Stimulated activated CD8-positive, alpha-beta memory T cell treated with anti-CD3 and anti-CD28 coated beads, Interleukin-15, amount 100 ng/mL, for 24 hours (primary cell): ENCODE results near the gene MICU1.
"Not testable (repeated sequence)": the region's sequence is repeated elsewhere in the genome, so short reads cannot be mapped to it uniquely, and the experiment has no call there.

Experiments
- DNase-seq: peaks from one replicate; pipeline ENCODE4 v3.0.0-alpha.2; 2020; ENCODE audit warnings: low read depth

The MICU1 gene

DNA sequence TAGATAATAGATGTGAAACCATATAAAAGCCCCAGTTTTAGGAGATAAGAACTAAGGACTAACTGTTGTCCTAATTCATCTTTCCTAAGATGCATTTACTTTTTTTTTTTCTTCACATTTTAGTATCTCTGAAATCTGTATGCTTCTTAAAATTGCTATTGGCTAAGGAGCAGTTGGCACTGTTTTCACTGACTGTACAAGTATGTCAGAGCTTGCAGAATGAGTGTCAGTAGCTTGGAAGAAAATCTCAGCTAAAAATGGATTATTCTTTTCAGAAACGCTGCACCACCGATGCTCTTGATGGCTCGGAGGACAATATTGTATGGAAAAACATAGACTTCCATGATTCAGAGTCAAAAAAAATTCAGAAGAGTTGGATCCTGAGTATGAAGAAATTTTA is 180.0 kb downstream of the MICU1 start:
- no peak for DNase-seq

DNA sequence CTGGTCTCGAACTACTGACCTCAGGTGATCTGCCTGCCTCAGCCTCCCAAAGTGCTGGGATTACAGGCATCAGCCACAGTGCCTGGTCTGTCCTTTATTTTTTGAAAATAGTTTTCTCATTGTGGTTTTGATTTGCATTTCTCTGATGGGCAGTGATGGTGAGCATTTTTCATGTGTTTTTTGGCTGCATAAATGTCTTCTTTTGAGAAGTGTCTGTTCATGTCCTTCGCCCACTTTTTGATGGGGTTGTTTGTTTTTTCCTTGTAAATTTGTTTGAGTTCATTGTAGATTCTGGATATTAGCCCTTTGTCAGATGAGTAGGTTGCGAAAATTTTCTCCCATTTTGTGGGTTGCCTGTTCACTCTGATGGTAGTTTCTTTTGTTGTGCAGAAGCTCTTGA is 182.9 kb downstream of the MICU1 start:
- not testable (repeated sequence) for DNase-seq

DNA sequence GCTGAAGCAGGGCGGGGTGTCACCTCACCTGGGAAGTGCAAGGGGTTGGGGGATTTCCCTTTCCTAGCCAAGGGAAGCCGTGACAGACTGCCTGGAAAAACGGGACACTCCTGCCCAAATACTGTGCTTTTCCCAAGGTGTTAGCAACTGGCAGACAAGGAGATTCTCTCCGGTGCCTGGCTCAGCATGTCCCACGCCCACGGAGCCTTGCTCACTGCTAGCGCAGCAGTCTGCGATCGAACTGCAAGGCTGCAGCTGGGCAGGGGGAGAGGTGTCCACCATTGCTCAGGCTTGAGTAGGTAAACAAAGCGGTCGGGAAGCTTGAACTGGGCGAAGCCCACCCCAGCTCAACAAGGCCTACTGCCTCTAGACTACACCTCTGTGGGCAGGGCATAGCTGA is 190.3 kb downstream of the MICU1 start:
- no peak for DNase-seq

DNA sequence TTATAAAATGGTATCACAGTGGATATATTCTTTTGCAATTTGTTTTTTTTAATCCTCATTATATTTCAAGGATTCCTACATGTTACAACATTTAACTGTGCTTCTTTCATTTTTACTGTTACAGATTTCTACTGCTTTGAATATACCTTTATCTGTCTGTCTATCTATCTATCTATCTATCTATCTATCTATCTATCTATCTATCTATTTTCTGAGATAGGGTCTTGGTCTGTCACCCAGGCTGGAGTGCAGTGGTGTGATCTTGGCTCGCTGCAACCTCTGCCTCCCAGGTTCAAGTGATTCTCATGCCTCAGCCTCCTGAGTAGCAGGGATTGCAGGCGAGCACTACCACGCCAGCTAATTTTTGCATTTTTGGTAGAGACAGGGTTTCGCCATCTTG is 194.9 kb downstream of the MICU1 start:
- DNase-seq = not testable (repeated sequence)

DNA sequence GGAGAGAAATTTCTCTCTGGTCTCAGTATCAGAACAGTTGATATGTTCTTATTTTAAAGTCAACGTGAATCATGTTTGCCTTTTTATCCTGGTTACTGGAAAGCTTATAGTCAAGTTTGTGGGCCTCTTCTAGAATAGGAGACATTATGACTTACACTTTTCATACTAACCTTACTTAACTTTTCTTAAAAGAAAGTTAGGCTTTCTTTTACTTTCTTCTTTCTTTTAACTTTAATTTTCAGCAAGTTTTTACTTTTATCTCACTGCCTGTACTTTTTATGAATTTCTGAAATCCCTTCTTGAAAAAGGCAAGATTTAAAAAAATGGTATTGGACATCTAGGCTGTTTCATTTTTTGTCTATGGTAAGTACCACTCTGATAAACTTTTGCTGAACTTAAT is 195.9 kb downstream of the MICU1 start:
- DNase-seq = no peak

DNA sequence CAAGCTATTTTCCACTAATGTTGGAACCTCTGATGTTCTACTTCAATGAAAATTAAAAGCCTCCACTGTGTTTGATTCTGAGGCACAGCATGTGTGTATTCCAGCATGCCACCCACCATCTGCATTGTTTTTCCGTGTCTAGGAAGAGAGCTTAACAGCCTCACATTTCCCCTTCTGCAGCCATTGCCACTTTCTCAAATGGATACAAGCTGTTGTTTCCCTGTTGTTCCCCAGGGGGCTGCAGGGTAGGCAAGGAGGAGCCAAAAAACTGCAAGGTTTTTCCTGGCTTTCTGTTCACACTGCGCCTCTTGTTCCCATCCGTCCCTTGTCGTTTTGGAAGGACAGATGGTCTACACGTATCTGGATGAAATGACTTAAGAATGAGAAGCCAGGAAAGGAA is 198.9 kb downstream of the MICU1 start:
- DNase-seq = no peak

DNA sequence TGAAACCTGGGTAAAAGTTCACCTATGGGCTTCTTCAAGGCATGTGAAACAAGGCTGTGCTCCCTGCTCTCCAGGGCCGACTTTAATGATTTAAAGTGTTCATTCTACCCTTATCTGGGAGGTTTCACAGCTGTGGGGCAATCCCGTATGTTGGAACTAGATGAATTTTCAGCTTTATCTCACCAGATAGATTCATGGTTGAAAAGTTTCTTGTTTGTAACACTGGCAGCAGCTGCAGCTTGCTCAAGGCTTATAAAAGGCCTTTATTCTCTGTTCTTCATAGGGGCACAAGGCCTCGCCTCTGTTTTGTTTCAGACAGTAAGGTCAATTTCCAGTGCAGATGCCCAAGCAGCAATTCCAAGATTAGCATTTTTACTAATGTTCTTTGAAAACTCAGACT is 200.7 kb downstream of the MICU1 start:
- no peak for DNase-seq

DNA sequence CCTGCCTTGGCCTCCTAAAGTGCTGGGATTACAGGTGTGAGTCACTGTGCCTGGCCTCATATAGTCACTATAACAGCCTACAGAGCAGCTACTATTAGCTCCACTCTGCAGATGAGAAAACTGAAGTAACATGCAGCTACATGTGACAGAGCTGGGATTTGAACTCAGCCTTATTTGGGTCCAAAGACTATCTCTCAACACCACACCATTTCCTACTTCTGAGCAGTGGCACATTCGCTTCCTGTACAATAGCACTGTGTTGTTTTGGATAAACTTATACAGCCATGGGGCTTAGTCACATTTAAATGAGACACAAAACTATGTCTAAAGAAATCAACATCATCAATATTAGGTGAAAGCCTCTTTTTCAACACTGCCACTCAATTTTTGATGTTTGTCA is 201.3 kb downstream of the MICU1 start:
- DNase-seq = no peak

DNA sequence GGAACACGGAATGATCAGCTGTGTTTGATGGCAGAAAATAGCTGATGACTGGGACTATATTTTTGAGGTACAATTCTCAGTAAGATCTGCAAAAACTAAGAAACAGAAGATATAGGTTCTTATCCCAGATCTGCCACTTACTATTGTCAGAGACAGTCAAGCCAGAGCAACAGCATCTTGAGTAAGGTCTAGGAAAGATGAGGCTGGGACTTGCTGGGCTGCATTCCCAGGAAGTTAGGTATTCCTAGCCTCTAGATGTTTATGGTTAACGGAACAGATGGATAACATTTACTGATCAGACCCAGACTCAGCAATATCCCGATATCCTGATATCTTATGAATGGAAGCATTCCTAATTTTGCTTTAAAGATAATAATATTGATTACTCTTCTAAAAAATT is 202.5 kb downstream of the MICU1 start:
- no peak for DNase-seq

DNA sequence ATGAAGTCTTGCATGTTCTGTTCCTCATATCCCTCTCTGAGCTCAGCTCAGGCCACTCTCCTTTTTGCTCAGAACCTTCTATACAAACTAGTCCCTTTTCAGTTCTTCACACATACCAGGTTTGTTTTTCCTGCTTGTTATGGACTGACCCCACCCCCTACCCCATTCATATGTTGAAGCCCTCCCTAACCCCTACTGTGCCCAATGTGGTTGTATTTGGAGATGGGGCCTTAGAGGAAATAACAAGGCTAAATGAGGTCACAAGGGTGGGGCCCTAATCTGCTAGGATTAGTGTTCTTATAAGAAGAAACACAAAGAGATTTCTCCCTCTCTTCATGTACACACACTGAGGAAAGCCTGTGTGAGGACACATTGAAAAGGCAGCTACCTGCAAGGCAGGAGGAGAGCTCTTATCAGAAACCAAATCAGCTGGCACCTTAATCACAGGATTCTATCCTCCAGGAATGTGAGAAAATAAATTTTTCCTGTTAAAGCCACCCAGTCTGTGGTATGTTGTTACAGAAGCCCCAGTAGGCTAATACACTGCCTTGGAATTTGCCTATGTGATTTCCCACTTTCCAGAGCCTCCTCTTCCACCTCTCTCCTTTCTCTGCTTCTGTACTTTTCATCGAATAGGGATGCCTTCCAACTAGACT is 203.9 kb downstream of the MICU1 start:
- DNase-seq = no peak

DNA sequence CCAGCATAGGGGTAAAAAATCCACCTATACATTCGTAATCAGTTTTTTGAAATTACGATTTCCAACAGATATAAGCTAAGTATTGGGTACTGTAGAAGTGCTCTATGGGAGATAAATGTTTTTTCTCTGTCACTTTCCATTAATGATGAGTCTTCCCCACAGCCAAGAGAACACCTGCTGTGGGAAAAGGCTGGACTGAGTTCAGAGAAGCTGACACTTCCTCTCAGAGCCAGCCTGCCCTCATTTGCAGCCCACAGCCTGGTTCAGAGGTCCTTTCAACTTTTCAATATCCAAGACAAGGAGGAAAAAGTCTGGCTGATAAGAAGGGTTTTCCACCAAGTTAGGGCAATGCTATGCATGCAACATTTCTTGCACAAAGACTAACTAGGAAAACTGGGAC is 206.6 kb downstream of the MICU1 start:
- no peak for DNase-seq

DNA sequence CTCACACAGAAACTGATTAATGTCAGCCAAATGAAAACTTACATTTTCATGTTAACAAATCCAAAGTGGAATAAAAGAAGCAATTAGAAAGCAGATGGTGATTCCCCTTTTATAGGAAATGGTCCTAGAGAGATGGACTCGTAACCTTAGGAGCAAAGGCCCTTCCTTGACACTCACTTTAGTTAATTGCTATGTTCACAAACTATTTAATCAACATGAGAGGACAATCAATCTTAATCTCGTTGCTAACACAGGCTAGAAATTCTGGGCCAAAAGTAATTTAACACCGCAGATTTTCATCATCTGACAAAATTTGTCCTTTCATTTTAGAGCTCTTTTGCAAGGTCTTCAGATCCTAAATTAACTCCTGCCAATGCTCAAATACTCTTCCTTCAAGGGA is 207.2 kb downstream of the MICU1 start:
- no peak for DNase-seq

DNA sequence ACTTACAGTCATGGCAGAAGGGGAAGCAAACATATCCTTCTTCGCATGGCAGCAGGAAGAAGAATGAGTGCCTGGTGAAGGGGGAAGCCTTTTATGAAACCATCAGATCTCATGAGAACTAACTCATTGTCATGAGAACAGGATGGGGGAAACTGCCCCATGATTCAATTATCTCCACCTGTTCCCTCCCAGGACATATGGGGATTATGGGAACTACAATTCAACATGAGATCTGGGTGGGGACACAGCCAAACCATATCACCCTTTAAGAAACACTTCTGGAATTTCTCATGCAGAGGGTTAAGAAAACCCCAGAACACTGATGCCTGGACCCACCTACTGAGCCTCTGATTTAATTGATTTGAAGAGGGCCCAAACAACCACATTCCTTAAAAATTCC is 207.9 kb downstream of the MICU1 start:
- DNase-seq = no peak

DNA sequence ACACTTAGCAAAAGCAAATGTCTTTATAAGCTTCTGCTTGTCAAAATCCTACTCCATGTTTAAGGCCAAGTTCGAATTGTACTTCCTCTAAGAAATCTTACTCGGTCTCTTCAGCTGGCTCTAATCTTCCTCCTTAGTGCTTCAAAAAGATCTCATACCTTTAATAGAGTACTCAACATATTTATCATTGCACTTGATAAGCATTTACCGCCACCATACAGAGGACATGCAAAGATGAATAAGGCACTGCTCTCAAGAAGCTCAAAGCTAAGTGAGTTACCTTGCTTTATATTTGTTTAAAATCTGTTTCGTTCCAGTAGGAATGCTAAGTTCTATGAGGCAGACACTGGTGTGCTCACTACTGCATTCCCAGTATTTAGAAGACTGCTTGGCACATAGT is 209.2 kb downstream of the MICU1 start:
- no peak for DNase-seq

DNA sequence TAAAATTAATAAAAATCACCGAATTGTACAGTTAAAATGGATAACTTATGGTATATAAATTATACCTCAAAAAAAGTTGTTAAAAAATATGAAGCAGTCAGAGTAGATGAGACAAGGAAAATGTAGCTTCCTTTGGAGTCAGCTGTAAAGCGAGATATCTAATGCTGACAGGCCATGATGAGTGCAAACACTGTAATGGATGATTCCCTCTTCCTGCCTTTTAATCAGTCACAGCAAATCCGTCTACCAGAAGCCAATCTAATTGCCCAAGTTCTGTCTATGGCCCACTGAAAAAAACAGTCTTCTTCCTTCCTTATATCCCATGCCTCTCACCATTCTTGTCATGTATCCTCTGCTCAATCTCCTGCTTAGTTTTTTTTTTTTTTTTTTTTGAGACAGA is 211.2 kb downstream of the MICU1 start:
- no peak for DNase-seq

DNA sequence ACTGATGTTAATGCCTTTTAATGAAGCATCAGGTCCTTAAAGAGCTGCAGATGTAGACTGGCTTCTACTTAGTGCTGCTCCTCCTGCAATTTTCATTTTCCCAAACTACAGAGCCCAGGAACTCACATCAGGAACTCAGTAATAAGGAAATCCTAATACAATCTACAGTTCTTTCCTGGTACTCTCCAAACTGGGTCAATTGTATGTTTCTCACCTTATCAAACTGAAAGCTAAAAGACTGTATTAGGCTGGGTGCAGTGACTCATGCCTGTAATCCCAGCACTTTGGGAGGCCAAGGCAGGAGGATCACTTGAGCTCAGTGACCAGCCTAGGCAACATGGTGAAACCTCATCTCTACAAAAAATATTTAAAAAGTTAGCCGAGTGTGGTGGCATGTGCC is 216.7 kb downstream of the MICU1 start:
- no peak for DNase-seq

DNA sequence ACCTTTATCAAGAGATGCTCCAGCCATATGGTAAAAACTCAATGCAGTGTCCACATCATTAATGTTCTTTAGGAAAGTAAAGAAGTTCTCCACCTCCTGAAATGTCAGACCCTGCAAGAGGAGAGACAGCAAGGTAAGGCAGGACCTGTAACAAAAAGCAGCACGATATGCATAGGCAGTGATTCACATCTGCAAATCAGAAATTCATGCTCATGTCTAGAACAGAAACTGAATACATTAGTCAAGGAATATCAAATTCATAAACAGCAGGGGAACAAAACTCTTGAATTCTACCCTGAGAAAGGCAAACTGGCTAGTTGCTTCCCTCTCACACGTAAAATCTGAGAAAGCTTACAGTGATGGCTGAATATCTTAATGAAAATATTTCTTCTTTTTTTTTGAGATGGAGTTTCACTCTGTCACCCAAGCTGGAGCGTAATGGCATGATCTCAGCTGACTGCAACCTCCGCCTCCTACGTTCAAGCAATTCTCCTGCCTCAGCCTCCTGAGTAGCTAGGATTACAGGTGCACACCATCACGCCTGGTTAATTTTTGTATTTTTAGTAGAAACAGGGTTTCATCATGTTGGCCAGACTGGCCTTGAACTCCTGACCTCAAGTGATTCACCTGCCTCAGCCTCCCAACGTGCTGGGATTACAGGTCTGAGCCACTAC is 217.8 kb downstream of the MICU1 start:
- DNase-seq = no peak

DNA sequence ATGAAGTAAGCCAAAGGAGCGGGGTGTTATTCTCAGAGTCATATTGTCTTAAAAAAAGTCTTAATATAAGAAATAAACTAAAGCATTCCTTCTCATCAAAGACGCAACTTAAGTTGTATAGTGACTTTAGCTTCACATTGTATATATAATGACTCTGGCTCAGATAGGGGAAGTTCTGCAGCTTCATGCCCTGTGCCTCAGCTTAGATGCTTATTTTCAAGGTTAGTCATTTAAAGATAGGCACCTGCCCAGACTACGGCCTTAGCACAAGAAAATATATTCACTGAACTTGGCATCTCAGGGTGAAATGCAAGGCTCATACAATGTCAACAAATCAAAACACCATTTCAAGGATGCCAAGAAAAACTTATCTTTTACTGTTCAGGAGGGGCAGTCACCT is 218.4 kb downstream of the MICU1 start:
- DNase-seq = no peak

DNA sequence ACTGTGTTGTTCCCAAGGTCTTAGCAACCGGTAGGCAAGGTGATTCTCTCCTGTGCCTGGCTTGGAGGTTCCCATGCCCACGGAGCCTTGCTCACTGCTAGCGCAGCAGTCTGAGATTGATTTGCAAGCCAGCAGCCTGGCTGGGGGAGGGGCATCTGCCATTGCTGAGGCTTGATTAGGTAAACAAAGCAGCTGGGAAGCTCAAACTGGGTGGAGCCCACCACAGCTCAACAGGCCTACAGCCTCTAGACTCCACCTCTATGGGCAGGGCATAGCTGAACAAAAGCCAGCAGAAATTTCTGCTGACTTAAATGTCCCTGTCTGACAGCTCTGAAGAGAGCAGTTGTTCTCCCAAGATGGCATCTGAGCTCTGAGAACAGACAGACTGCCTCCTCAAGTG is 230.3 kb downstream of the MICU1 start:
- DNase-seq = not testable (repeated sequence)

DNA sequence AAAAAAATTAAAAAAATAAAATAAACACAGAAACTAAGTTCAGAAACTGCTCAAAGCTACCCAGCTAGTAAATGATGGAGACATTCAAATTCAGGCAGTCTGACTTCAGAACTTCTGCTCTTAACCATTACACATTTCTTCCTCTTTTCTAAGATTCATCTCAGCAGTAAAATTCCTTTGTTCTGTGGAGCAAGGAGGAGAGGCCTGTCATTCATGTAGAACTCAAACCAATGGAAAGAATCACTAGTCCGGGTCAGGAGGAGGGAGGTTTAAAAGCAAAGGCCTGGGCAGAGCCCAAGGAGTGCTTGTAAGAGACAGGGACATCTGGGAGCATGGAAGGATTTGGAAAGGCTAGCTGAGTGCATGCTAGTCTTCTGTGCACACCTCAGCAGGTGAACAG is 233.3 kb downstream of the MICU1 start:
- DNase-seq = no peak

DNA sequence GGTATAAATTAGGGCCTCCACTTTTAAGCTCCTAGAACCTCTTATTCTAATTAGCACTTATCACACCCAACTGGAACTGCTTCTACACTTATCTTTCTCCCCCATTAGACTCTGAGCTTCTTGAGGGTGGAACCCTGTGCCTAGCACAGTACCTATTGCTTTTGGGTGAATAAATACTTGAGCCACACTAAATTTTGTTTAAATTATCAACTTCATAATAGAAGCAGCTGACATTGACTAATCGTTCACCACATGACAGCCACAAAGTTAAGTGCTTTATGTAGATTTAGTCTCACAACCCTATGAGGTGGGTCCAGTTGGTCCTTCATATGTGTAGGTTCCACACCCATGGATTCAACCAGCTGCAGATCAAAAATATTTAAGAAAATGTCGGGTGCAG is 235.1 kb downstream of the MICU1 start:
- DNase-seq = no peak

DNA sequence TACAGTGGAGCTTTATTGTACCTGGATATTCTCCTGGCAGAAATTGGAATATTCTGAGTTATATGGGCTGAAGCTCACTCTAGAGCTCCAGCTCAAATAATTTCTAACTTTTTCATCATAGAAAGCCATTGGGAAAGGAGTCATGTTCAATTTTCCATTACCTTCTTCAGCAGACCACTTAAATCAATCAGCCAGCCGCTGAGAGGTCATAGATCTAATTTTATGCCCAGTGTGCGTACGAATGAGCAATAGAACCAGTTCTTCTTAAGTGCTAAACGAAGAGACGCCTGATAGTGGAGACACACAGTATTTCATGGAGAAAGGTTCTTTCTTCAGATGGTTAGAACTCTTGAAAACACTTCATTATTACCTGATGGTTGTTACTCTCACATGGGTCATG is 236.2 kb downstream of the MICU1 start:
- no peak for DNase-seq

DNA sequence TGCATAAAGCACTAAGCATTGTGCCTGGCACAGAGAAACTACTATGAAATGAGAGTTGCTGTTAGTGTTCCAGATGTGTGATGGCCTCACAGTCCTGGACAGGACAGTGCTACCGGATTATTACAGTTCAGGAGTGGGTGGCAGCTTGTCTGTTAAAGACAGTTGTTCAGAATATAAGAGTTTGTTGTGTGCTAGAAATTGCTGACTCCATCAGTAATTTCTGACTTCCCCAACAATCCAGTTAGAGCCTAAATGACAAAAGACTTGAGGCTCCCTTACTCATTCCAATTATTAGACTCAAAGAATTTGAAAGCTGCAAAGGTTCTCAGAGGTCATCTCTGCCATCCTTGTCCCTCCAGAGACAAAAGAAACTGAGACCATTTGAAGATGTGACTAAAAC is 236.9 kb downstream of the MICU1 start:
- no peak for DNase-seq

DNA sequence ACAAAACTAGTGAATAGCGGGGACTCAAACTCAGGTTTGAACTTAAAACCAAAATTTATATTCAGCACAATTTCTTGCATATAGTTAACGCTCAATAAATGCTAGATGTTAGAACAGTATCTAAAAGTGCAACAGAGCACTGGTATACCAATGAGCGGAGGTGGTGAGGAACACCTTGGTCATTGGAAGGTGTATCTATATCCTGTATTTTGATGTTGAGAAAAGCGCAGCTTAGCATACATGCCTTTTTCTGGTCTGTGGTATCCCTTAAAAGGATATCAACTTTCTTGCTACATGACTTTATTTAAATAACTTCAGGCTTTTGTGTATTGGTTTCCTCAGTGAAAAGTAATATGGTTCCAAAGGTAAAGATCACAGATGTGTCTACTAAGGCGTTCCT is 237.8 kb downstream of the MICU1 start:
- no peak for DNase-seq
